ENCODE measurements around the gene RYR3.

RYR3 gene

GRCh38 chr15:33882921-33883320, 572.2 kb downstream of the RYR3 start:
- DNase-seq (ENCODE audit: low spot score), result no peak

GRCh38 chr15:33888176-33888575, 577.4 kb downstream of the RYR3 start:
- no peak for DNase-seq (ENCODE audit: low spot score)

GRCh38 chr15:33894193-33894592, 583.4 kb downstream of the RYR3 start:
- DNase-seq (ENCODE audit: low spot score), result no peak

- no peak for DNase-seq (ENCODE audit: low spot score)
Measured at GRCh38 chr15:33902043-33902442, 591.3 kb downstream of the RYR3 start.

GRCh38 chr15:33903661-33904060, 592.9 kb downstream of the RYR3 start:
- DNase-seq (ENCODE audit: low spot score), result no peak

- DNase-seq (ENCODE audit: low spot score), result no peak
Measured at GRCh38 chr15:33907326-33907725, 596.6 kb downstream of the RYR3 start.

- DNase-seq (ENCODE audit: low spot score), result peak; percentile 21
Measured at GRCh38 chr15:33908406-33908805, 597.6 kb downstream of the RYR3 start.

GRCh38 chr15:33910741-33911140, 600.0 kb downstream of the RYR3 start:
- peak; percentile 43 for DNase-seq (ENCODE audit: low spot score)

GRCh38 chr15:33912326-33912725, 601.6 kb downstream of the RYR3 start:
- no peak for DNase-seq (ENCODE audit: low spot score)

GRCh38 chr15:33913459-33913858, 602.7 kb downstream of the RYR3 start:
- no peak for DNase-seq (ENCODE audit: low spot score)
